ENCODE results near the gene EPHA2. TPM values are rescaled to one million over a fixed set of nuclear protein-coding genes. Genes with fewer than 3 reads are reported as not detected.
"Not testable (repeated sequence)": the region's sequence is repeated elsewhere in the genome, so short reads cannot be mapped to it uniquely, and the experiment has no call there.

Gene EPHA2
- total RNA-seq, 1 donor from 2014 or later: 62.2 TPM

GRCh38 chr1:16183765-16184556 is 28.1 kb upstream of the EPHA2 start:
- no peak for DNase-seq

GRCh38 chr1:16183179-16183578 is 27.3 kb upstream of the EPHA2 start:
- DNase-seq: no peak

GRCh38 chr1:16181887-16182719 is 26.2 kb upstream of the EPHA2 start:
- DNase-seq: peak; percentile 64

- DNase-seq: no peak
Observed at GRCh38 chr1:16180291-16180824, 24.5 kb upstream of the EPHA2 start.

- no peak for DNase-seq
Observed at GRCh38 chr1:16178596-16179497, 23.0 kb upstream of the EPHA2 start.

GRCh38 chr1:16177306-16177705 is 21.4 kb upstream of the EPHA2 start:
- DNase-seq: no peak

GRCh38 chr1:16176653-16177052 is 20.8 kb upstream of the EPHA2 start:
- DNase-seq: no peak

GRCh38 chr1:16175610-16176553 is 20.0 kb upstream of the EPHA2 start:
- peak; percentile 95 for DNase-seq

GRCh38 chr1:16174886-16175598 is 19.2 kb upstream of the EPHA2 start:
- peak; percentile 75 for DNase-seq

GRCh38 chr1:16174261-16174868 is 18.5 kb upstream of the EPHA2 start:
- peak; percentile 29 for DNase-seq

- DNase-seq: peak; percentile 56
Observed at GRCh38 chr1:16173447-16174260, 17.8 kb upstream of the EPHA2 start.

- no peak for DNase-seq
Observed at GRCh38 chr1:16172964-16173446, 17.1 kb upstream of the EPHA2 start.

- no peak for DNase-seq
Observed at GRCh38 chr1:16172218-16172830, 16.5 kb upstream of the EPHA2 start.

GRCh38 chr1:16171314-16172151 is 15.7 kb upstream of the EPHA2 start:
- DNase-seq: no peak

- DNase-seq: no peak
Observed at GRCh38 chr1:16170283-16170673, 14.4 kb upstream of the EPHA2 start.

- DNase-seq: no peak
Observed at GRCh38 chr1:16168622-16169360, 12.9 kb upstream of the EPHA2 start.

- not testable (repeated sequence) for DNase-seq
Observed at GRCh38 chr1:16168144-16168495, 12.3 kb upstream of the EPHA2 start.
